HG03439 (cell line): ENCODE measurements around the gene MAP4K3.

Experiments
- ATAC-seq: cut with Tn5 transposase; IDR thresholded peaks from one replicate; pipeline ENCODE4 v1.9.1; 2021; ENCODE audit warnings: mild to moderate bottlenecking, moderate library complexity; ENCODE audit not compliant: unreplicated experiment

Gene MAP4K3

DNA sequence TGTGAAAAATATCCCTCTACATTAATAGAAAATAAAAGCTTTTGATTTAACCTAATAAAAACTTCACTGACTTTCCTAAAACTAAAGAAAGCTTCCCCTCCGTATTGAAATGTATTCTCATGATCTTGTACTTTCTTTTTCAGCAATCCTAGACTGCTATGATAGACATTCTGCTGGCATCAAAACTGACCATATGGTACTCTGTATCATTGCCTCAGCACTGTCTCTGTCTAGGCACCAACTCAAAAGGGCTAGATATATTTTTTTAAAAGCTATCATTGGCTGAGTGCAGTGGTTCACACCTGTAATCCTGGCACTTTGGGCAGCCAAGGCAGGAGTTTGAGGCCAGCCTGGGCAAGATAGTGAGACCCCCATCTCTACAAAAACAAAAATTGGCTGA, 226.2 kb downstream of the MAP4K3 start:
- no peak for ATAC-seq

DNA sequence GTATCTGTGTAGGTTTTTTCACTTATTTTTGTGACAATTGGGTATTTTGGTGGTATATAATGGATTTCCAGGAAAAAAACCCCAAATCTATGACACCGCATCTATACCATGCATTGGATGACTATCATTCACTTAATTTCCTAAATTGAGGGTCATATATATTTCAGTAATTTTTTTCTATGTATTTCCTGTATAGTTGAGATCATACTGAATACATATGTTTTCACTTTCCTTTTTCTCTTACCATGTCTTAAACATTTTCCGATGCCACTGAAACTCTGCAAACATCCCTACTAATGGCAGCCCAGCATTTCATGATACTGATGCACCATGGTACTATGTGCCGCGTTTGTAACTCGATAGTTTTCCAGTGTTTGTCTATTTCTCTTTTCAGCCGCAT, 233.7 kb downstream of the MAP4K3 start:
- ATAC-seq = no peak

DNA sequence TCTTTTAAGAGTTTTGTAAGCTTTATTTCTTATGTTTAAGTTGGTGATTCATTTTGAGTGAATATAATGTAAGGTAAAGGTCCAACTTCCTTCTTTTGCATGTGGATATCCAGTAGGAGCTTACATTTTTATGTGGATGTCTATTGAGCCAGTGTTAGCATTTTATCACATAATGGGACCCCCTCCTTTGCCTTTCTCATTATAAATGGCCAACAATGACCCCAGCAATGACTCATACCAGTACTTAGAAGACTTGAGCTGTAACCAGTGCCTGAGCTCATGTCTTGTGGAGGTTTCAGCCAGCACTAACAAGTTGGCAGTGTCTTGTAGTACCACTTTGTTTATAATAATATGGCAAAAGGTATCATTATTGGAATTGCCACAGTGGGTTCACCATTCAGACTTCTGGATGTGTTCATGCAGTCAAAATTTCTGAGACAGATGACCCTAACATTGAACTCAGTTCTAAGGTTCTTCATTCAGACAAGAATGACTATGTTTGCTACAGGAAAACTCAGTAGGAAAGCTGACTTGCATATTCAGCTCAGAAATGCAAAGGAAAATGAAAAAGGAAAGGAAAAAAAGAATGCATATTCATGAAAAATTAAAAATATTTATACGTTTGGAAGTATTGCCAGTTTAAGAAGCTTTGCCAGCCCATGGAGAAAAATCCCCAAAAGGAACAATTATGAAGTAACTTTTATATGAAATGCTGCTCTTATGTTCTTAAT, 234.3 kb downstream of the MAP4K3 start:
- no peak for ATAC-seq
